Activated CD4-positive, alpha-beta T cell treated with anti-CD3 and anti-CD28 coated beads, Interleukin-2, amount 50 U/mL, for 16 hours (primary cell): ENCODE results near the gene TBP.
A peak's percentile ranks its signal among the peaks of the same experiment; 100 is the strongest.
"Not testable (repeated sequence)": the region's sequence is repeated elsewhere in the genome, so short reads cannot be mapped to it uniquely, and the experiment has no call there.

Experiments
- DNase-seq: peaks from one replicate; pipeline ENCODE4 v3.0.0-alpha.2; 2020

TBP gene

DNA sequence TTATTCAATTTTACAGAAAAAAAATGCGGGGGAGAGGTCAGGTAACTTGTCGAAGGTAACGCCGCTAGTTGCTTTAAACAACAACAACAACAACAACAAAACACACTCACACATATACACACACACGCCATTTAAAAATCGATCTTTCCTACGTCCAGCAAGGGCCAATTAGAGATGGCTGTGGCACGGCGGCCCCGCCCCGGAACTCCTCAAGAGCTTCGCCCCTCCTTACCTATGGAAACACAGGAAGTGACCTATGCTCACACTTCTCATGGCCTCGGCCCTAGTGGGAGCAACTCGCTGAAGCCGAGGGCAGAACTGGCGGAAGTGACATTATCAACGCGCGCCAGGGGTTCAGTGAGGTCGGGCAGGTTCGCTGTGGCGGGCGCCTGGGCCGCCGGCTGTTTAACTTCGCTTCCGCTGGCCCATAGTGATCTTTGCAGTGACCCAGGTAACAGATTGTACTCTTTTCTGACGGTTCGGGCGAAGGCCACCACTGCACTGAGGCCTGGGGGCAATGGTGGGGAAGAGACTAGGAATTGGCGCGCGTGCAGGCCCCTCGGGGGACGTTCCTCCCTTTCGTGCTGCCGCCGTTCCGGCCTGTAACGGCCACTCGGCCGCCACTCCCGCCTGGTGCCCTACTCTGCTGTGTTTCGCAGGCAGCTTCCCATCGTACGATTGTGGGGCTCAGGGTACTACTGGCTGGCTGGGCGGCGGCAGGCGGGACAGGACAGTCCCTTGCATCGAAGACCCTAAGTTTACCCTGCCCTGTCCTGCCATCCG lies at the start of gene TBP:
Gene TBP, plus strand, starts transcription at position 357 of the 783 bp plus-strand sequence. CDS start 2,661 bp downstream, outside the sequence.
- peak; percentile 98 for DNase-seq

DNA sequence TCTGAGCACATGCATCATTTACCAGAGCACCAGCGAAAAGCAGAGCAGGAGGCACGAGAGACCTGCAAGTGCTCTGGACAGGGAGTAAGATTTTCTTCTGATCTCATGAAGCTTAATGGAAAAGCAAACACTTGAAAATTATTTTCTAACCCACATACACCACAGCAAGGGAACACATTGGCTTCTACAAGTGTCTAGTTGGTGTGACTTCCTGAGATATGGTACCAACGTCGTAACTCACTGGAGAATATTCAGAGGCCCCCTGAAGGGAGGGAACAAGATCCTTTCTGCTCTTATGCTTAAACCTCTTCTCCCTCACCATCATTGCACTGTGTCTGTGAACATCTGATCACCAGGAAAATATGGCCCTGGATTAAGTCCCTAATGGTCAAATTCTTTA lies 49.7 kb upstream of the TBP start:
- no peak for DNase-seq

DNA sequence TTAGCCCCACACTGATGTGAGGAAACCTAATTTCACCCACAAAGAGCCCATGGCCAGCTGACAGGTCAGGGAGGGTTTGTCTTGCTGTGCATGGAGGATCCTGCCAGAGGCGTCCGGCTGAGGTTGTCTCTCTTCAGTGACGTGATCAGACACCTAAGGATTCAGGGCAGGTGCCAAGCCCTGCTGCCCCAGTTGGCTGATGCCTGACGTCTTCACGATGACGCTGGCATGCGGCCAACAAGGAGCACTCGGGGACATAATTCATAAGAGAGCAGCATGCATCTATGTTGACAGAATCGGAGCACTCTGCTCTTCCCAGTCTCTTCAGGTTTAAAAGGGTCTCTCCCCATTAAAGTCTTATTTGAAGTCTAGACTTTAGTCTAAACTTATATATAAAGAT lies 48.9 kb upstream of the TBP start:
- DNase-seq = no peak

DNA sequence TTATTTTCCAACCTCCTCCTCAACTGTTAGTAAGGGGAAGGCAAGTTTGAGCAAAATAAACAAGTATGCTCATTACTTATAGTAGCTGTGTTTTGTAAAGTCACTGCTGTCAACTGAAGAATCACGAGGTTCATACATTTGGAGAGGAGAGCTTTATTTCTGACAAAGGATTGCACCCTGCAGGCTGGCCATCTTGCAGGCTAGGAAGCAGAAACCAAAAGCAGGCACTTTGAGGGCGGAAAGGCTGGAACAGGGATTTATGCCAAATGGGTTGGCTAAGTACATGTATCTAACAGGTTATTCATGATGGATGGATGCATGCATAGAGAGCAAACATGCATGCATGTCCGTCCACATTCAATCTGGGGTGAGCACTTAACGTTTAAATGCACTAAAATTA lies 47.7 kb upstream of the TBP start:
- no peak for DNase-seq

DNA sequence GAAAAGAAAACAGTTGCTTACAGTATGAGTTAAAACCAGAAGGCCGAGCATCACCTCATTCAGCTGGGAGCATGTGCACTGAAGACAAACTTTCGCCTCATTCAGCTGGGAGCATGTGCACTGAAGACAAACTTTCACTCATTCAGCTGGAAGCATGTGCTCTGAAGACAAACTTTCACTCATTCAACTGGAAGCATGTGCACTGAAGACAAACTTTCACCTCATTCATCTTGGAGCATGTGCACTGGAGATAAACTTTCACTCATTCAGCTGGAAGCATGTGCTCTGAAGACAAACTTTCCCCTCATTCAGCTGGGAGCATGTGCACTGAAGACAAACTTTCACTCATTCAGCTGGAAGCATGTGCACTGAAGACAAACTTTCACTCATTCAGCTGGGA lies 46.4 kb upstream of the TBP start:
- DNase-seq = not testable (repeated sequence)

DNA sequence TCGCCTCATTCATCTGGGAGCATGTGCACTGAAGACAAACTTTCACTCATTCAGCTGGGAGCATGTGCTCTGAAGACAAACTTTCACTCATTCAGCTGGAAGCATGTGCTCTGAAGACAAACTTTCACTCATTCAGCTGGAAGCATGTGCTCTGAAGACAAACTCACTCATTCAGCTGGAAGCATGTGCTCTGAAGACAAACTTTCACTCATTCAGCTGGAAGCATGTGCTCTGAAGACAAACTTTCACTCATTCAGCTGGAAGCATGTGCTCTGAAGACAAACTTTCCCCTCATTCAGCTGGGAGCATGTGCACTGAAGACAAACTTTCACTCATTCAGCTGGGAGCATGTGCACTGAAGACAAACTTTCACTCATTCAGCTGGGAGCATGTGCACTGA lies 45.9 kb upstream of the TBP start:
- DNase-seq = not testable (repeated sequence)

DNA sequence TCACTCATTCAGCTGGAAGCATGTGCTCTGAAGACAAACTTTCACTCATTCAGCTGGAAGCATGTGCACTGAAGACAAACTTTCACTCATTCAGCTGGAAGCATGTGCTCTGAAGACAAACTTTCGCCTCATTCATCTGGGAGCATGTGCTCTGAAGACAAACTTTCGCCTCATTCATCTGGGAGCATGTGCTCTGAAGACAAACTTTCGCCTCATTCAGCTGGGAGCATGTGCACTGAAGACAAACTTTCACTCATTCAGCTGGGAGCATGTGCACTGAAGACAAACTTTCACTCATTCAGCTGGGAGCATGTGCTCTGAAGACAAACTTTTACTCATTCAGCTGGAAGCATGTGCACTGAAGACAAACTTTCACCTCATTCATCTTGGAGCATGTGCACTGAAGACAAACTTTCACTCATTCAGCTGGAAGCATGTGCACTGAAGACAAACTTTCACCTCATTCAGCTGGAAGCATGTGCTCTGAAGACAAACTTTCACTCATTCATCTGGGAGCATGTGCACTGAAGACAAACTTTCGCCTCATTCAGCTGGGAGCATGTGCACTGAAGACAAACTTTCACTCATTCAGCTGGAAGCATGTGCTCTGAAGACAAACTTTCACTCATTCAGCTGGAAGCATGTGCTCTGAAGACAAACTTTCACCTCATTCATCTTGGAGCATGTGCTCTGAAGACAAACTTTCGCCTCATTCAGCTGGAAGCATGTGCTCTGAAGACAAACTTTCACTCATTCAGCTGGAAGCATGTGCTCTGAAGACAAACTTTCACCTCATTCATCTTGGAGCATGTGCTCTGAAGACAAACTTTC lies 45.1 kb upstream of the TBP start:
- not testable (repeated sequence) for DNase-seq

DNA sequence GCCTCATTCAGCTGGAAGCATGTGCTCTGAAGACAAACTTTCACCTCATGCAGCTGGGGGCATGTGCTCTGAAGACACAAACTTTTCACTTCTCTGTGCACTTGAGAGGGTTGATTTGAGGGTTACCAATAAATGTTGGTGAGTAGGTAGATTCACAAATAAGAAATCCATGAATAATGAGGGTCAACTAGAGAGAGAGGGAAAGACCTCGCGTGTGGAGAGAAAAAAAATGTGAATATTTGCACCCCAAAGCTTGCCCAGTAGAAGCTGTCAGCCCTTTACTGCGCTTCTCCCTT lies 44.5 kb upstream of the TBP start:
- DNase-seq = no peak

DNA sequence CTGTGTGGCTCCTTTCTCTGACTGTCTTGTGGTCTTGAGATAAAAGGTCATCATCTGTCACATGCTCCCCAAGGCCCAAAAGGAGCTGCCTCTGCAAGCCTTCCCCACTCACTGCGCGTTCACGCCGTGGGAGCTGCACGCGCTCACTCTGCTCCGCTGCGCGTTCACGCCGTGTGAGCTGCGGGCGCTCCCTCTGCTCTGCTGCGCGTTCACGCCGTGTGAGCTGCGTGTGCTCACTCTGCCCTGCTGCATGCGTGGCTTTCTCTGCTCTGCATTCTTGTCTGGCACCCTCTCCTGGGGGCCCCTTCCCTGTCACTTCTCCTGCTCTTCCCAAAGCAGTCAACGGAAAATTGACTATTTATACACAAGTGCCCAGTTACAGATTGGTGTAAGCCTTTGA lies 43.5 kb upstream of the TBP start:
- no peak for DNase-seq

DNA sequence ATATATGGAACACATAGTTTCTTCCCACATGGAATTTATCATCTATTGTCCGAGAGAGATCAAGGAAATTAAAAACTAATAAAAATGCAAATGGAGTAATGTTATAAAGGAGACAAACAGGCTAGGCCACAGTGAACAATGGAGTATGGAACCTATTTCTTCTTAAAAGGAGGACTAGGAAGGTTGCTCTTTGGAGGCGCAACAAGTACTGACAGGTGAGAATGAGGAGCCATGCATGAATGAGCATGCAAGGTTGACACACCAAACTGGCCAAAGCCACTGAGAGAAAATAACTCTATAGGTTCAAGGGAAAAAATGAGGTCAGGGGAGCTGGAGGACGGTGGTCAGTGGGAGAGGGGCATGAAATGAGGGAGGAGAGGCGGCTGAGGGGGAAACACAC lies 41.9 kb upstream of the TBP start:
- no peak for DNase-seq

DNA sequence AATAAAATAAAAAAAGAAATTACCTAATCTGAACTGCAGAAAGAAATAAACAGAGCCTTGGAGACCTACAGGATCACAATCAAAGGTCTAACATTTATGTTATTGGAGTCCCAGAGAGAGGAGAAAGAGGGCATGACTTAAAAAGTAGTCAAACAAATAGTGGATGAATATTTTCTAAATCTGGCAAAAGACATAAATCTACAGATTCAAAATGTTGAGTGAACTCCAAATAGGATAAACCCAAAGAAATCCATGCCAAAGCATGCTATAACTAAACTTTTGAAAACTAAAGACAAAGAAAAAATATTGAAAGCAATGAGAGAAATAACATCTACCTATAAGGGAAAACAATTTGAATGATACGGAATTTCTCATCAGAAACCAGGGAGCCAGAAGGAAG lies 39.3 kb upstream of the TBP start:
- DNase-seq = no peak

DNA sequence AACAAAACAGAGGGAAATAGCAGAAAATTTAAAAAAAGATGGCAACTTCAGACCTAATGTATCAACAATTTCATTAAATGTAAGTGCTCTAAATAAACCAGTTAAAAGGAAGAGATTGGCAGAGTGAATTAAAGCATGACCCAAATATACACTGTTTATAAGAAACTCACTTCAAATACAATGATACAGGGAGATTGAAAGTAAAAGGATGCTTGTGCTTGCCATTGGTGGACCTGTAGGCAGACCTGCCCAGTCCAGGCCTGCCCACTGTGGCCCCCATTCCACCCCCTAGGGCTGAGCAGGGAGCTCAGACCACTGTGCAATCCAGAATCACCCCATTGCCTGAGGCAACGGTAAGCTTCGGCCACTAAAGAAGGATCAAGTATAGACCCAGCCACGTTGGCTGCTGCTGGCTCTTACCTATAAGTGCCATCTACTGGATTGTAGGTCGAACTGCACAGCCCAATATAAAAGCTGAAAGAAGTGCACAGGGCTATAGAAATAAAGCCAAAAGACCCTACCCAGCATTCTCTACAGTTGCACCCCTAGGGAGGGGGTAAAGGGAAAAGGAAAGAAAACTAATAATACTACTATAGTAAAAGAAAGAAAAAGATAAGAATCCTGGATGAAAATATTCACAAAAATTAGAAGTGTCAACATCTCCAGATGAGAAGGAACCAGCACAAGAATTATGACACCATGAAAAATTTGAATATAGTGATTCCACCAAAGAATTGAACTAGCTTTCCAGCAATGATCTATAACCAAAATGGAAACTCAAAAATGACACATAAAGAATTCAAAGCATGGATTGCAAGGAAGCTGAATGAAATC lies 37.2 kb upstream of the TBP start:
- peak; percentile 51 for DNase-seq

DNA sequence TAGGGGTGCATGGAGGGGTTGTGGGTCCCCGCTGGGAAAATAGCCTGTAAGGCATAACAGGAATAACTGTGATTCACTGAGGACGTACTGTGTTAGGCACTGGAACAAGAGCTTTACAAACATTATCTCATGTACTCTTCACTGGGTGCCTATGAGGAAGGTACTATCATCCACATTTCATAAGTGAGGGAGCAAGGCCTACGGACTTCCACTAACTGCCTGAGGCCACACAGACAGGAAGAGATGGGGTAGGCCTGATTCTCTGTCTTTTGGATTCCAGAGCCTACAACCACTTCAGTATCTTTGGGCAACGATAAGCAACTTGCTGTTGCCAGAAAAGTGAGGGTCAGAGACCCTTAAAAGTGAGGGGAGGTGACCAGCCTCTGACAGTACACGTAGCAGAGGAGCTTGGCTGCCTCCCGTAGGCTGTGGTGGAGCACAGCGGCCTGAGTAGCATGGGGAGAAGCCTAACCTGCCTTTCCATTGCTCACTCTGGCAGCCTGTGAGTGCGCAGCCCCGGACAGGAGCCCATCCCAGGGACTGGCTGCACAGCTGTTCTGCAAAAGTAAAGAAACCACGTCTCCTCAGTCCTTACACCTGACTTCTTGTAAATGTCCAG lies 31.5 kb upstream of the TBP start:
- DNase-seq = no peak

DNA sequence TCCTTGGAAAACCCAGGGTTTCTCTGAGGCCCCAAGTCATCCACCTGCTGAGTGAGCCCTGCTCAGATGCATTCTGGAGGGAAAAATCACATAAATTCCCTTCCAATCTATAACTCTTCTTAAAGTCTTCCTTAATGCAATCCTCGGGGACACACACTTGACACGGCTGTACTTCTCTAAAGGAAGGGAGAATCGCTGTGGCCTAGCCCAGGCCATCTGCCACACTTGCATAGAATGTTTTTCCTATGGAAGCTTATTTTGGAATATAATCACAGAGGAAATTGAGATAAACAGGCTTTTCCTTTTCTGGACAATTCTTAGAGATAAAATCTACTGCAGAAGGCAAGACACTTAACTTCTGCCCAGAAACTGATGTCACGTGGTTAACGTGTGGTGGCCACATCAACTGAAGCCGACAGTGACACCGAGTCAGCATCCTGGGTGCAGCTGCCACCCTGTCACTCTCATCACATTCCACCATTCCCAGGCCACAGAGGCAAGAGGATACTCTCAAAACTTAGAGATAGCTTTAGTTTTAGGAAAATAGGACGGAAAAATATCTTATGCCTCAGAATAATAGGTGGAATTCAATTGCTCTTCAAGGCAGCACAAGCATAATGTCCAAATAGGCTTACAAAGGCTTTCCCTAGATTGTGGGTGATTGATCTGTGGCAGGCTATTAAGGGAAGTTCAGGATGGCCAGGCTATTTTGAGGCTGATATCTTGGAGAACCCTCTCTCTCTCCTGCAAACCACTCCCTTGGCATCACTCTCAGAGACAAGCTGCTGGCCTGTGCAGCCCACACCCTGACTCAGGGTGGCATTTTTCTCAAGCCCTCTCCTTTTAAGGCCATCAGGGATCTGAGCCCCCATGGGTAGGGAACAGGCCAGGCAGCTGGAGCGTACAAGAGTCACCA lies 30.7 kb upstream of the TBP start:
- peak; percentile 61 for DNase-seq

DNA sequence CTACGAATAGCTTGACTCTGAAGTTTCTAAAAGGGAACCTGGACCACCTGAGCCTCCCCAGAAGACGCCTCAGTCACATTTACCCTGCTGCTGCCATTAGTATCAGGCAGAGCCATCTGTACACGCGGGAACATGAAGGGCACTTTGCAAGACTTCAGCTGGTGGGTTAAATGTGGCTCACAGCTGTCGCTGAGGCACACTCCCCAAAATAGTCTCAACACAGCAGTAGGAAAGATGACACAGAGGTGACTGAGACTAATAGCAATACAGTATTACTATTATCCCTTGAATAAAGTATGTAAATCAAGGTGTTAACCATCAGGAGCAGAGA lies 30.0 kb upstream of the TBP start:
- DNase-seq = no peak

DNA sequence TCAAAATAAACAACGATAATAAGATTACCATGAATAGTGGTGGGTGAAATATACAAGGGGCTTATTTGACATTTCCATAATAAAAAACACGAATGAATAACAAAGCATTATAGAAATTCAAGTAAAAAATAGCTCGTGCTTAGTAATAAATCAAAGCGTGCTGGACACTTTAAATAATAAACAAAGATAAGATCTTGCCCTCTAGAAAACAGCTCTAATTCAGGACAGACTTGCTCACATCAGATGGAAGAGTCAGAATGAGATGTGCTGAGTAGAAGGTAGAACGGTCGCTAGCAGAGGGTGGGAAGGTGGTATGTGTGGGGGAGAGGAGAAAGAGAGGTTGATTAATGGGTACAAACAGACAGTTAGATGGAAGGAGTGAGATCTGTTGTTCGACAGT lies 28.4 kb upstream of the TBP start:
- no peak for DNase-seq

DNA sequence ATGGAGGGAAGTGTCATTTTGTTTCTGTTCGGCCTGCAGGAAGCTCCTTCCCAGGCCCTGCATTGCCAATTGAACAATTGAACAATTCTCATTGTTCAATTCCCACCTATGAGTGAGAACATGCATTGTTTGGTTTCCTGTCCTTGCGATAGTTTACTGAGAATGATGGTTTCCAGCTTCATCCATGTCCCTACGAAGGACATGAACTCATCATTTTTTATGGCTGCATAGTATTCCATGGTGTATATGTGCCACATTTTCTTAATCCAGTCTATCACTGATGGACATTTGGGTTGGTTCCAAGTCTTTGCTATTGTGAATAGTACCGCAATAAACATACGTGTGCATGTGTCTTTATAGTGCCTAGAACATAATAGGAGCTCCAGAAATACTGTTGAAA lies 26.2 kb upstream of the TBP start:
- DNase-seq = not testable (repeated sequence)

DNA sequence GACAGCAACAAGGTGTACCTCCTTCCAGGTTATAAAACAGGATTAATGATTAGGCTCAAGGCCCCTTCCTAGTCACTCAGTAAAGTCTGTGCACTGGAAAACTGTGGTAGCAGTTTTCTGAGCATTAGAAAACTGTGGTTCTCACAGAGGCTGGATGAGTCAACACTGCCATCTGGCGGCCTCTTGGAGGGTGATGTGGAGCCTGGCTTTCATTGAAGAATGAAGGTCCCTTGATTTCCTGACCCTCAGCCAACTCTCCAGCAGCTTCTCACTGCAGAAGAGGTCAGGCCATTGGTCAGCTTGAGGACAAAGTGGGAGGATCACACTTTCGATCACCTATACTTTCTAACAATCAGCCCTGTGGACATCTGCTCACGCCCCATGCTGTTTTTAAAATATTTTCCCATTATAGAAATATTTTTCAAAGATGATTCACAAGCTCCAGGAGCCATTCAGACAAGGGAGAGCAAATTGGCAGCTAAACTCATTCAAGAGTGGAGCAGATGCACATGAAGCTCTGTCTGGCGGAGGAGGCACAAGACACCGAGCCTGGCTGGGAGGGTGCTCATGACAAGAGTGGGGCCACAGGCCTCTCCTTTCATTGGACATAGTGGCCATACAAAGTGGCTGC lies 24.2 kb upstream of the TBP start:
- peak; percentile 63 for DNase-seq

DNA sequence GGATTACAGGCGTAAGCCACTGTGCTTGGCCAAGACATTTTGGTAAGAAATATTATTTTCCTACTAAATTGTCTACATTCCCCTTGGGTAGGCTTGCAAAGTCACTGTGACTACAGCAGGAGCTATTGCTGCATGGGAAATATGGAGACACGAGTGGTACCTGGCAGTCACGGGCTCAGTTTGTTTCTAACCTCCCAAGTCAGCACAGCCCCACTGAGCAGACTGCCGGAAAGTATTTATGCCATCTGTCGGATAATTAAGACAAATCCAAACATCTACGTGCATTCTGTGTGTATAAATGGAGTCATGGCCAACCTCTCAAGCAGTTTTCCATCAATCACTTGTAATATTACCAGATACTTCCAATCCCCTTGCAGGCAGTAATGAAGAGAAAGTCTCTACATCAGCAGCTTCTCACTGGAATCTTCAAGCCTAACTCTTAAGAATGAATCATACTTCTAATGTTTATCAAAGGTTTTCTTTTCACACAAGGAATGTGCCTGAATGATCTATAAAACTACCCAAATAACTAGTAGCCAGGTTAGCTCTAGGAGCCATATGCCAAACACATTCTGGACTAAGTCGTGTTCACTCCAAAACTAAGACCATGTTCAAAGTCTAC lies 21.2 kb upstream of the TBP start:
- DNase-seq = no peak

DNA sequence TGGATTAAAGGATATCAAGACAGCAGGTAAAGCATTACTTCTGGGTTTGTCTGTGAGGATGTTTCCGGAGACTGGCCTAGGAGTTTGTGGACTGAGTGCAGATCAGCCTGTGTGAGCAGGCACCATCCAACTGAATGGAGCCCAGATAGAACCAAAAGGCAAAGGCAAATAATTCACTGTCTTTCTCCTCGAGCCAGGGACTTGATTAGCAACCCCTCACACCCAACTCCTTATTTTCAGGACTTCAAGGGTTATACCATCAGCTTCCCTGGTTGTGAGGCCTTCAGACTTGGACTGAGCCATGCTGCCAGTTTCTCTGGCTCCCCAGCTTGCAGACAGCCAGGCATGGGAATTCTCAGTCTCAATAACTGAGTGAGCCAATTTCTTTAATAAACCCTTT lies 20.4 kb upstream of the TBP start:
- no peak for DNase-seq

DNA sequence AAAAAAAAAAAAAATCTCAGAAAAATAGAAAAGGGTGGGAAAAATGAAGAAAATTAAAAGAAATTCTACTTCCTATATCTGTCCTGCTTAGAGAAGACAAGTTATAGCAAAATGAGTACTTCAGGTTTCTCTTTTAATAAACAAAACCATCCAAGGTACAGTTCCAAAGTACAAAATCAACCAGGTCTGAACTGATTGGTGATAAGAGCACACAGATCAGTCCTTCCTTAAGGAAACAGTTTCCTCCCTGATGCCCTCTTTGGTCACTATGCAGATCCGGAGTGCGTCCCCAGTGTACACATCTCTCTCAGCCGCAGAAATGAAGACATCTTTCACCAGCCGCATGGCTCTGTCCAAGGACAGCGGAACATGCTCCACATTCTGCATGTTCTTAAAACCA lies 19.2 kb upstream of the TBP start:
- DNase-seq = no peak
